Measurements from ENCODE around the gene RTEL1.

Gene RTEL1

DNA sequence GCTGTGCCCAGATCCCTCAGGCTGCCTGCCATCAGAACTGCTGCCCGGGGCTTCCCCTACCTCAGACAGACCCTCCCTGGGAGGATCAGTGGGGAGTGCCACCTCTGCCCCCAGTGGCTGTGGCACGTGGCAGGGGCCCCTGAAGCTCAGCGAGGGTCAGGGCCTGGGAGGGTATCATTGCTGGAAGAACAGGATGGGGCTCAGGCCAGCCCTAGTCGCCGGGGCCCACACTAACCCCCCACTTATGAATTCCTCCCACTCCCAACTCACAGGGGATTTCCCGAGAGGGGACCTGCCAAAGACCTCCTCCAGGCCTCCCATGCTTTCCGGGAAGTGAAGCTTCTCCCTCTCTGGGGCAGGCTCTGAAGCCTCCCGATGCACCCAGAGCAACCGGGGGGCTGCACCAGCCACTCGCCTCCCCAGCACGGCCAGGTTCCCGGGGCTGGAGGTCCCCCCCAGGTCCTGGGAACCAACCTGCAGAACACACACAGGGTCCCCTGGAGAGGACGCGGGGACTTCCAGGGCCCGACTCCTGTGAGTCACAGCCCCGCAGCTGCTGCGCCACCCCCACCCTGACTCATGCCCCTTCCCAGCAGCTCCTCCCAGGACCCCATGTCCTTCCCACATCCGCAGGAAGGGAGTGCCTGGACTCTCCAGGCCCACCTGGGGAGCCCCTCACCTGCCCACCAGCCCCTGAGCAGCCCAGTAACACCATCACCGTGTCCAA, 40.8 kb downstream of the RTEL1 start:
- peak; percentile 94 for DNase-seq (ENCODE audit: low spot score)

DNA sequence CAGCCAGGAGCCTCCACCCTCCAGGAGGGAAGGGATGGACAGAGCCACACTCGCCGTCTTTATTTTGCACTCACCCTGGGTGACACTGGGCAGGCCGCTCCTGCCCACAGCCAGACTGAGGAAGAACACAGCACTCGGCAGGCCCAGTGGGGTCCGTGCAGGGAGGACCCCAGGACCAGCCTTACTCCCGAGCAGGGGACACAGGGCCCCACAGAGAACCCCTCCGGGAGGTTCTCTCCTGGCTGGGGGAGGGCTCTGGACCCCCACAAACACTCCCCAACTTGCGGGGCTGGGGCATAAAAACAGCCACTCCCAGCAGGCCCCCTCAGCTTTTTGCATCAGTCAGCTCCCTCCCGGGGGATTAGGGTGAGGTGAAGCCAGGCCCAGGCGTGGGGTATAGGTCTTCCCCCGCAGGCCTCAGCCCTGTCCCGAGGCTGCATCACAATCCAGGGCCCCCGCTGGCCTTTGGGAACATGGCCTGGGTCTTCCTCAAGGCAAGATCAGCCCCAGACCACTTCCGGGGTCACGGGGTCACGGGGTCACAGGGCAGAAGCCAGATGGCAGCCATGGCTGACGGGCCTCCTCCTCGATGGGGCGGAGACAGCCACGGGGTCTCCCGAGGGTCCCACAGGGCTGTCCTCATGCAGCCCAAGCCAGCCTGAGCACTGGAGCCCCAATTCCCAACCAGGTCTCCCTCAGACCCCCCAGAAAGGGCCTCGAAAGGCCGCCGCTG, 41.5 kb downstream of the RTEL1 start:
- no peak for DNase-seq (ENCODE audit: low spot score)

DNA sequence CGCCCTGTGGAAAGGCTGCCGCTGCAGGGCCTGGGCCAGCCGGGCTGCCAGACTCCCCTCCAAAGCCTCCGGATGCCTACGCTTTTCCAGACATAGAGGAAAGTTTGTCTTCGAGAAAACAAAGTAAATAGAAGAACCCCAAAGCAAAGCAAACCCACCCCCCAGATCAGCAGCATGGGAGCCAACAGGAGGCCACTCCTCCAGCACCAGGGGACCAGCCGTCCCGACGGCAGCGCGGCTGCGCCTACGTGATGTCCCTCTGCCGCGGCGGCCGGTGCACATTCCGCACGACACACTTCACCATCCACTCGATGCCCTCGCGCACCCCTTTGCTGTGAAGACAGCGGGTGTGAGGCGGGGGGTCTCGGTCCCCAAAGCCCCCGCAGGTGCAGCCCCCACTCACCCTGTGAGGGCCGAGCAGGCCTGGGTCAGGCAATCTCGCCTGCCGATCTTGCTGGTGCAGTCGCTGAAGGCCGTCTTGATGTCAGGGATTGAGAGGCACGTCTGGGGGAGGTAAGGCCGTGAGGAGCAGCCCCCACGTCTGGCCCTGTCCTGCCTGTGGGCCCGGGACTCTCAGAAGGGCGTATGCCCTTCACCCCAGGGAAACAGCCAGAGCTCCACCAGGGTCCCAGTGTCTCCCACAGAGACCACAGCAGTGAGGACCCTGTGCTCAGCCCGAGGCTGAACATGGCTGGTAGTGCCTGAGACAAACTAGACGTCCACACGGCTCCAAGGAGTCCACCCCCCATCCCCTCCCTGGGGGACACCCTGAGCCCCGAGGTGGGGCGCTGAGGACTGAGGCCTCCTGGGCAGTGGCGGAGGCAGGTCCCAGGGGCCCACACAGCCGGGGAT, 42.3 kb downstream of the RTEL1 start:
- DNase-seq (ENCODE audit: low spot score) = peak; percentile 8

DNA sequence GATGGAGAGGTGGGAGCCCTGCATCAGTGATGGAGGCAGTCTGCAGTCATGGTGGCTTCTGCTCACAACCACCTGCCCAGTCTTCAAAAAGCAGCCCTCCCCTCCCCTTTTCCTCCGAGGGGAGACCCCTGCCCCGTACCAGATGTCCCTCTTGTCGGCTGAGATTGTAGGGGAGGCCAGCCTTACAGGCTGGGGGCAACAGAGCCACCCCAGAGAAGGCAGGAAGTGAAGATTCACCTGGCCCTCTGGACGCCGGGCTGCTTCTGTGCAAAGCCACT, 42.9 kb downstream of the RTEL1 start:
- DNase-seq (ENCODE audit: low spot score) = peak; percentile 4

DNA sequence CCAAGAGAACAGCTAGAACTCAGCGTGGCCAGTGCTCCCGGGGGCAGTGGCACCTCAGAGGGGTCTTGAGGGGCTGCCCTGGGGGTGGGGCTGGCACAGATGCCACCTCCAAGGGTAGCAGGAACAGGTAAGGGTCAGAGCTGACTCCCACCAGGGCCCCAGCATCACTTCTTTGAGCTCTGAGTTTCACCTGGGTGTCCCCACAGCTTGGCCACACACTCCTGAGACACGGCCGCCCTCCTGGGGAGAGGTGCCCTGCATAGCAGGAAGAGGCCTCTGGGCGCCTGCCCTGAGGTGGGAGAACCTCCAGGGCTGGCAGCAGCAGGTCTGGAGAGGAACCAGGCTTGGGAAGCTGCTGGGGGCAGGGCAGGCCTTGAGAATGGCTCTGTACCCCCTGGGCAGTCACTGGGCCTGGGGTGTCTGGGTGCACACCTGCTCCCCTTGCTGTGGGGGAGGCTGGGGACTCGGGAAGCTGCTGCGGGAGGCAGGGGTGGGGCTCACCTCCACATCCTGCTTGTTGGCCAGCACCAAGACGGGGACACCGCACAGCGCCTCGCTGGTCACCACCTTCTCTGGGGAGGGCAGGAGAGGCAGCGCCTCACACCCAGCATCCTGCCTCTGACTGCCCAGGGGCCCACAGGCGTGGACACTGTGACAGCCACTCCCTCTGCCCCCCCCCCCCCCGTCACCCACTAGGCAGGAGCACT, 43.4 kb downstream of the RTEL1 start:
- DNase-seq (ENCODE audit: low spot score) = peak; percentile 8

GRCh38 chr20:63702036-63702665, 44.0 kb downstream of the RTEL1 start:
- DNase-seq (ENCODE audit: low spot score) = peak; percentile 8

DNA sequence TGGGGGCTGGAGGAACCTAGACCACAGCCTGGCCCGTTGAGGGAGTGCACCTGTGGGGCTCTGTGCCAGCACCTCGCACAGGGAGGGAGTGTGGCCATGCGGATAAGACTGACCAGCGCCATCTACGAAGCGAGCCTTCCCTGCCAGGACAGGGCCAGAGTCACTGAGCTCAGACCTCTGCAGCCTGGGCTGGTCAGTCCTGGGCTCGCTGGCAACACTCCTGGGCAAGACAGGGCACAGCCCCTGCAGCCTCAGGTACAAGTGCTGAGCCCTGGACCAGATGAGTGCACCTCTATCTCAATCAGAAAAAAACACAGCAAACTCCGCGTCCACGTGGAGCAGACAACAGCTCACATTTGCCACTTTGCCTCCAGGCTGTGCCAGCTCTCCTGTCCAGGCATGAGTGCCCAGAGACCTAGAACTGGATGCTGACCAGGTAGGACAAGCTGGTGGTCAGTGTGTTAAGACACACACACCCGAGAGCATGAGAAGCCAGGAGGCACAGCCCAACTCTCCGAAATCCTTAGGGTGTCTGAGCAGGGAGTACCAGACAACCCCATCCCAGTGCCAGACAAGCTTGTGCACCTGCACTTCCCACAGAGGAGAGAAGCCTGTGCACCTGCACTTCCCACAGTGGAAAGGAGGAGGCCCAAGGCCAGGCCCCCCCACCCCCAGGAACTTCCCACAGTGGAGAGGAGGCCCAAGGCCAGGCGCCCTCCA, 44.8 kb downstream of the RTEL1 start:
- DNase-seq (ENCODE audit: low spot score) = peak; percentile 6

- DNase-seq (ENCODE audit: low spot score) = no peak
Measured at GRCh38 chr20:63703471-63703975, 45.4 kb downstream of the RTEL1 start.

DNA sequence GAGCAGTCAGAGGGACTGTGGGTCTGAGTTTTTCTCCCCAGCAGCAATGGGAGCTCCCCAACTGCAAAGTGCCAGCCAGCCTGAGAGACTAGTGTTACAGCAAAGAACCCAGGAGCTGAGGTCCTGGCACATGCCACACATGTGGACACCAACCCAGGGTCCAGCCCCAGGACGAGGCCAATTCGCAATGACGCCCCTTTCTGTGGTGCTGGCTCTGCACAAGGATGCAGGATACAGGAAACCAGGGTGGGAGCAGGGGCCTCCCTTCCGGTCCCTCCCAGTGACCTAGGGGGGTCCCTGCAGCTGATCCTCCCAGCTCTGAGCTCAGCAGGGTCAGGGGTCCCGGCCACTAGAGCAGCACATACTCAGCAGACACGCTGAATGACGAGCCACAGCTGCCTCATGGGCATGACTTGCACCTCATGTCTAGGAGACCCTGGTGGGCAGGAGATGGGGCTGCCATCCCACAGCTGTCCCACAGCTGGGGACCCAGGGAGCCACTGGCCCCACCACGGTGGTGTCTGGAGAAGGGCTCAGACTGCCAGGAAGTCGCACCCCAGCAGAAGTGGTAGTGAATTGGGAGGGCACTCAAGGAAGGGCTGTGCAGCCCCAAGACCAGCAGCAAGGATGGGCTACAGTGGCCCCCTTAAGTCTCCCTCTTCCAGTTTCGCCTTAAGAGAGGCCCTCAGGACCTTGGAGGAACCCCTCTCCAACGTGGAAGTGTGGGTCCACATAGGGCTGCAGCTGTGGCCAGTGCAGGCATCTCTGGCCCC, 46.0 kb downstream of the RTEL1 start:
- no peak for DNase-seq (ENCODE audit: low spot score)

- no peak for DNase-seq (ENCODE audit: low spot score)
Measured at GRCh38 chr20:63704749-63705117, 46.6 kb downstream of the RTEL1 start.

DNA sequence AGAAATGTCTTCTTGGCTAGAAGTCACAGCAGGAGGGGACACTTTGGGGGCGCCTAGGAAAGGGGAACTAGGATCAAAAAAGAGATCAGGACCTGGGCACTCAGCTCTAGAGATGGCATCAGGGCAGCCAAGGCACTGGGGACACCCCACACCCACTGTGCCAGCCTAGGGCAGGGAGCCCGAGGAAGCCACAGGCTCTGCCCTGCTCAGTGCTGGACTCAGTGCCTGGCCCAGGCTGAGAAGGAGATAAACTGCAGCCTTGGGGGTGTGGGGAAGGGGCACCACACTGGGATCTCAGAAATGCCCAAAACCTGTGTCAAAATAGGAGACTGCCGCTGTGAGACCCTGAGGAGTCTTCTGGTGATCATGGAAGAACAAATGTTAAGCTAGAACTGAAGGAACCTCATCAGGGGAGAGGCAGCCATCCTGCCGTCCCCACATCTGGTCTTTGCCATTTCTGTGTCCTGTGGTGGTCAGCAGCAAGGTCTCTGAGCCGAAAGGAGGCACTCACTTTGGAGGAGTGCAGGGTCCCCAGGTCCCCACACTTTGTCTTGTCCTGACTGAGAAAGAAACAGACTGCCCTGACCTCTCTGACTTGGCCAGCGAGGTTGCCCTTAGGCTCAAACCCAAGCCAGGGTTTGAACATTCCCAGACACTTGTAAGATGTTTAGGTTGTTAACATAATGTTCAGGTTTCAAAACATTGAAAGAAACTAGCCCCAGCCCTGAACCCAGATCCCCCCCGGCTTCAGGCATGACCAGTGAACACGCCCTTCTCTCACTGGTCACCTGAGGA, 47.3 kb downstream of the RTEL1 start:
- no peak for DNase-seq (ENCODE audit: low spot score)

DNA sequence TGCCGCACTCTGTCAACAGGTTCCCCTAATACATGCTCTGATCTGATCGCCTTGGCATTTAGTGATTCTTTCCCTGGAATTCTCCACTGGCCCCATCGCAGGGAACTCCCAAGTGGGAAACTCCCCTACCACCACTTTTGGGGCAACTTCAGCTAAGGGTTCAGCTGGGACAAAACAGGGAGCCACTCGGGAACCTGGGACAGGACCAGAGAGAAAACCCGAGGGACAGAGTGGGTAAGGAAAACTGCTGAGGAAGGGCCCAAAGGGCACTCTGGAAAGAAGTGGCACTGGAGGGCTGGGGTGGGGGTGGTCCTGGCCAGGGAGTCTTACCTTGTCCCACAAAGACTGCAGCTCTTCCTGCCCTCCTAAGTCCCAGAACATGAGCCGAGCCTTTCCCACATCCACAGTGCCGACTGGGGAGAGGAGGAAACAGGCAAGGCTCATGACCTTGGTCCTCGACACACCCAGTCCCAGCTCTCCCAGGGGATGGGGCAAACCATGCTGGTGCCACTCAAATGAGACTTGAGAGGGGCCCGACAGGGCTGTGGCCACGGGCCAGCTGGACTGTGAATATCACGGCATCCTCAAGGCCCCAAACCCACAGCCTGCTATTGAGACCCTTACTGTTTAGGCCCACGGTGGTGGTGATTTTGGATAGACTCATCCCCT, 48.0 kb downstream of the RTEL1 start:
- DNase-seq (ENCODE audit: low spot score) = no peak

DNA sequence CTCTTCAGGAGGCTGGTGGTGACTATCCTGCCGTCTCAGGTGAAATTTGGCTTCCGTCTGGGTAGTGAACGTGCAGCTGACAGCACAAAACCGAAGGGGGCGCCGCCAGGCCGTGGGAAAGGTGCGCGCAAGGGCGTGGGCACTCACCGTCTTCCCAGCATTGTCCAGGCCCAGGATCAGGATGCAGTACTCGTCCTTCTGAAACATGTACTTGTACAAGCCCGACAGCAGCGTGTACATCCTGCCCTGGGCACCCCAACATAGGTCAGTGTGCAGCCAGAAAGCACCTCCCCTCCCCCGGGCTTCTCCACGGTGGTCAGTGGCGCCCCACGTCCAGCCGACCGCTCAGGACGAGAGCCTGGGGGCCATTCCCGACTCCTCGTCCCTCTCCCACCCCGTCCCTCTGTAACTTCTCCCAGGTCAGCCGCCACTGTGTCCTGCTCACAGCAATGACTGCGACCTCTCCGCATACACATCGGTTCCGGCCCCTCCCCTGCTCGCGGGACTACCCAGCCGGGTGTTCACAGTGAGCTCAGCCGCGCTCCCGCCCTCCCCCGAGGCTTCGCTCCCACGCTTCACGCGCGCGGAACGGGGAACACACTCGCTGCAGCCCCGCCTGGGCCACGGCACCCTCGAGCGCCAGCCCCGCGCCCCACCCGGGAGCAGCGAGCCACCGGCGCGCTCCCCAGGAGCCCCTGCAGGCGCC, 48.9 kb downstream of the RTEL1 start:
- DNase-seq (ENCODE audit: low spot score) = peak; percentile 77

DNA sequence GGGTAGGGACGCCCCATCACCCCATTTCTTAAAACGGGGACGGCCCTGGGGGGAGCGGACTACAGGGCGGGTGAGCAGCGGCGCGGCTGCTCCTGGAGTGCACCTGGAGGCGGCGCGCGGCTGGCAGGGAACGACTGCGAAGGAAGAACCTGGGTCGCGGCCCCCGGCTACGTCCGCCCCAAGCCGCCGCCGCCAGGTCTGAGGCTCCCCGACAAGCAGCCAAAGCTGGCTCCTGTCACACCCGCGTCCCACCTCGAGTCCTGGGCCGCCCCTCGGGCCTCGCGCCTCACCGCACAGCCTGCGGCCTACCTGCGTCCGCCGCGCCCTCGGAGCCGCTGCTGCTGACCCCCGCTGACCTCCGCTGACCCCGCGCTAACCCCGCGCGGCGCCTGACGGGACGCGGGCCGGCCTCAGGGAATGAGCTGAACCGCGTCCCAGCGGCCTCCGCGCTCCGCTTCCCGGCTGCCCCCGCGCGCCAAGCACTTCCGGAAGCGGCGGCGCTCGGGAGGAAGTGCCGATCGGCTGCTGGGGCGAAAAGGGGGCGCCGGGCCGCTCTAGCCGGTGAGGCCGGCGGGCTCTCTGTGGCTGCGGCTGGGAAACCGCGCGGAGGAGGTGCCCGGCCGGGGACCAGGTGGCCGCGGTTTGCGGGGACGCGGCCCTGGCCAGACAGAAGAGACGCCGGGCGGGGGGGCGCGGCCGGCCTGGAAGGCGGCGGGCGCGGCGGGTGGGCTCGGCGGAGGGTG, 49.6 kb downstream of the RTEL1 start, which contains the start of the genes ARFRP1 and ZGPAT:
Gene ARFRP1, minus strand, starts transcription at position 419 of the 743 bp plus-strand sequence. CDS start 885 bp downstream, outside the sequence.
Gene ZGPAT, plus strand, starts transcription at position 482 of the 743 bp plus-strand sequence. CDS start 542 bp downstream, outside the sequence.
- DNase-seq (ENCODE audit: low spot score) = peak; percentile 94

DNA sequence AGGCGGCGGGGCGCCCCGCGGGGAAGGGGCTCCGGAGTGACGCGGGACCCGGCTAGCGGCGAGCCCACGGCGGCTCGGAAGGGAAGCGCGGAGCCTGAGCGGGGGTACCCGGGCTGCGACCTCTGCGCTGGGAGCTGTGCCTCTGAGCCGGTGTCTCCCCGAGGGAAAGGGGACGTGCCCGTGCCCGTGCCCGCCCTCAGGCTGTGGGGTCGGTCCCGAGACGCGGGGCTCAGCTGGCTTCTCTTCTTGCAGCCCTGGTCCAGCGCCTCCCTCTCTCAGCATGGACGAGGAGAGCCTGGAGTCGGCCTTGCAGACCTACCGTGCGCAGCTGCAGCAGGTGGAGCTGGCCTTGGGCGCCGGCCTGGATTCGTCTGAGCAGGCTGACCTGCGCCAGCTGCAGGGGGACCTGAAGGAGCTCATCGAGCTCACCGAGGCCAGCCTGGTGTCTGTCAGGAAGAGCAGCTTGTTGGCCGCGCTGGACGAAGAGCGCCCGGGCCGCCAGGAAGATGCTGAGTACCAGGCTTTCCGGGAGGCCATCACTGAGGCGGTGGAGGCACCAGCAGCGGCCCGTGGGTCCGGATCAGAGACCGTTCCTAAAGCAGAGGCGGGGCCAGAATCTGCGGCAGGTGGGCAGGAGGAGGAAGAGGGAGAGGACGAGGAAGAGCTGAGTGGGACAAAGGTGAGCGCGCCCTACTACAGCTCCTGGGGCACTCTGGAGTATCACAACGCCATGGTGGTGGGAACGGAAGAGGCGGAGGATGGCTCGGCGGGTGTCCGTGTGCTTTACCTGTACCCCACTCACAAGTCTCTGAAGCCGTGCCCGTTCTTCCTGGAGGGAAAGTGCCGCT, 50.4 kb downstream of the RTEL1 start:
- DNase-seq (ENCODE audit: low spot score) = peak; percentile 24

- DNase-seq (ENCODE audit: low spot score) = no peak
Measured at GRCh38 chr20:63709149-63709527, 51.0 kb downstream of the RTEL1 start.

Data from AG08396 (cell line).